ENCODE results near the gene ACOX2.

The ACOX2 gene

DNA sequence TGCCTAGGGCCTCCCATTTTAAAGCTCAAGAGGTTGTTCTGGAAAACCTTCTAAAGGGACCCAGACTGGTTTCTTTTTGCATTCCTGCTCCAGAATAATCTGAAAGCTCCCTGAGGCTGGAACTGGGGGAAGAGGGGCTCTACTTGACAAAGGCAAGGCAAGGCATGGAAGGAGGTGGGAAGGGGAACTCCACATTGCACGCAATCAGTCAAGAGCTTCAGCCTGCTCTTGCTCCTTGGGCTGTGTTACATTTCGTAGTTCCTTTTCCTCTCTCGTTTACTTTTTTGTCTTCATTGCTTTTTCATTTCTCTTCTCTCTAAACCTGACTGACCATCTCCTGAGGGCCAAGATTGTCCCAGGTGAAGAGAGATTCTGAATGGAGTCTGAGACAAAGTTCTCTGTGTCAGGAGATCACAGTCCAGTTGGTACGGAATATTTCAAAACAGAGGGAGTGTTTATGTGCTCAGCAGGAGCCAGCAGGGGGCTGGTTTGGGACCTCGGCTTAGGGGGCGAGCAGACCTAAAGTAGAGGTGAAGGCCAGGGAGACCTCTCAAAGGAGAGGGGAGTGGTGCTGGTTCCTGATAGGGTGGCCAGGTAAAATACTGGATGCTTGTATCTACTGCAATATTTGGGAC is 51.1 kb downstream of the ACOX2 start:
- no peak for ATAC-seq
- TF ChIP-seq RARB (CRISPR knock-in tag; IDR thresholded peaks at IDR 0.05), result no peak
- TF ChIP-seq, protein P1, sequence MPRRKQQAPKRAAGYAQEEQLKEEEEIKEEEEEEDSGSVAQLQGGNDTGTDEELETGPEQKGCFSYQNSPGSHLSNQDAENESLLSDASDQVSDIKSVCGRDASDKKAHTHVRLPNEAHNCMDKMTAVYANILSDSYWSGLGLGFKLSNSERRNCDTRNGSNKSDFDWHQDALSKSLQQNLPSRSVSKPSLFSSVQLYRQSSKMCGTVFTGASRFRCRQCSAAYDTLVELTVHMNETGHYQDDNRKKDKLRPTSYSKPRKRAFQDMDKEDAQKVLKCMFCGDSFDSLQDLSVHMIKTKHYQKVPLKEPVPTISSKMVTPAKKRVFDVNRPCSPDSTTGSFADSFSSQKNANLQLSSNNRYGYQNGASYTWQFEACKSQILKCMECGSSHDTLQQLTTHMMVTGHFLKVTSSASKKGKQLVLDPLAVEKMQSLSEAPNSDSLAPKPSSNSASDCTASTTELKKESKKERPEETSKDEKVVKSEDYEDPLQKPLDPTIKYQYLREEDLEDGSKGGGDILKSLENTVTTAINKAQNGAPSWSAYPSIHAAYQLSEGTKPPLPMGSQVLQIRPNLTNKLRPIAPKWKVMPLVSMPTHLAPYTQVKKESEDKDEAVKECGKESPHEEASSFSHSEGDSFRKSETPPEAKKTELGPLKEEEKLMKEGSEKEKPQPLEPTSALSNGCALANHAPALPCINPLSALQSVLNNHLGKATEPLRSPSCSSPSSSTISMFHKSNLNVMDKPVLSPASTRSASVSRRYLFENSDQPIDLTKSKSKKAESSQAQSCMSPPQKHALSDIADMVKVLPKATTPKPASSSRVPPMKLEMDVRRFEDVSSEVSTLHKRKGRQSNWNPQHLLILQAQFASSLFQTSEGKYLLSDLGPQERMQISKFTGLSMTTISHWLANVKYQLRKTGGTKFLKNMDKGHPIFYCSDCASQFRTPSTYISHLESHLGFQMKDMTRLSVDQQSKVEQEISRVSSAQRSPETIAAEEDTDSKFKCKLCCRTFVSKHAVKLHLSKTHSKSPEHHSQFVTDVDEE (CRISPR knock-in tag; IDR thresholded peaks at IDR 0.05), result no peak
- TF ChIP-seq CSDC2 (CRISPR knock-in tag; IDR thresholded peaks at IDR 0.05), result no peak

DNA sequence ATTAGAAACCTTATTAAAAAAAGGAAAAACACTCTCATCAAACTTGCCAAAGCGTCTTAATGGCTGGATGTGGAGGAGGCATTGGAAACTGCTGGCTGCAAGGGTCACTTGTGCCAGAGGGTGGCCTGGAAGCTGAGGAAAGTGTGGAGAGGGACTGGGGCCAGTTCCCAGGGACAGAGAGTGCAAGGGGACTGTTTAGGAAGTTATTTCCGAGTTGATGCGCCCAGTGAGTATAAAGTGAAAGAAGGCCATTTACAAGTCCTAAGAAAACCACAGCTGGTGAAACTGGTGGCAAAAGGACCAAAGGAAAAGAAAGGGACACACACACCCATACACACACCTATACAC is 52.3 kb downstream of the ACOX2 start:
- TF ChIP-seq ZNF8 (CRISPR knock-in tag; IDR thresholded peaks at IDR 0.05), result no peak
- no peak for TF ChIP-seq GLIS3 (CRISPR knock-in tag; IDR thresholded peaks at IDR 0.05)
- TF ChIP-seq ZFP30 (CRISPR knock-in tag; IDR thresholded peaks at IDR 0.05), result no peak
- TF ChIP-seq, protein P2, sequence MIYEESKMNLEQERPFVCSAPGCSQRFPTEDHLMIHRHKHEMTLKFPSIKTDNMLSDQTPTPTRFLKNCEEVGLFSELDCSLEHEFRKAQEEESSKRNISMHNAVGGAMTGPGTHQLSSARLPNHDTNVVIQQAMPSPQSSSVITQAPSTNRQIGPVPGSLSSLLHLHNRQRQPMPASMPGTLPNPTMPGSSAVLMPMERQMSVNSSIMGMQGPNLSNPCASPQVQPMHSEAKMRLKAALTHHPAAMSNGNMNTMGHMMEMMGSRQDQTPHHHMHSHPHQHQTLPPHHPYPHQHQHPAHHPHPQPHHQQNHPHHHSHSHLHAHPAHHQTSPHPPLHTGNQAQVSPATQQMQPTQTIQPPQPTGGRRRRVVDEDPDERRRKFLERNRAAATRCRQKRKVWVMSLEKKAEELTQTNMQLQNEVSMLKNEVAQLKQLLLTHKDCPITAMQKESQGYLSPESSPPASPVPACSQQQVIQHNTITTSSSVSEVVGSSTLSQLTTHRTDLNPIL (CRISPR knock-in tag; IDR thresholded peaks at IDR 0.05; ENCODE audit: low read depth), result no peak
- TF ChIP-seq TOX (CRISPR knock-in tag; IDR thresholded peaks at IDR 0.05; ENCODE audit: borderline replicate concordance), result no peak
- no peak for TF ChIP-seq OSR1 (CRISPR knock-in tag; IDR thresholded peaks at IDR 0.05)
- TF ChIP-seq PPARA (CRISPR knock-in tag; IDR thresholded peaks at IDR 0.05; ENCODE audit: borderline replicate concordance), result no peak
- TF ChIP-seq CSDC2 (CRISPR knock-in tag; IDR thresholded peaks at IDR 0.05), result no peak
- no peak for TF ChIP-seq ZFP3 (CRISPR knock-in tag; IDR thresholded peaks at IDR 0.05)
- no peak for TF ChIP-seq ISL1 (CRISPR knock-in tag; IDR thresholded peaks at IDR 0.05)
- no peak for TF ChIP-seq ARNTL (CRISPR knock-in tag; IDR thresholded peaks at IDR 0.05; ENCODE audit: borderline replicate concordance, low read depth)
- TF ChIP-seq ZNF70 (CRISPR knock-in tag; IDR thresholded peaks at IDR 0.05), result no peak
- TF ChIP-seq ZNF565 (CRISPR knock-in tag; conservative IDR thresholded peaks at IDR 0.05; ENCODE audit: low read depth), result no peak
- no peak for TF ChIP-seq TCF4 (CRISPR knock-in tag; IDR thresholded peaks at IDR 0.05; ENCODE audit: borderline replicate concordance)
- TF ChIP-seq, protein P3, sequence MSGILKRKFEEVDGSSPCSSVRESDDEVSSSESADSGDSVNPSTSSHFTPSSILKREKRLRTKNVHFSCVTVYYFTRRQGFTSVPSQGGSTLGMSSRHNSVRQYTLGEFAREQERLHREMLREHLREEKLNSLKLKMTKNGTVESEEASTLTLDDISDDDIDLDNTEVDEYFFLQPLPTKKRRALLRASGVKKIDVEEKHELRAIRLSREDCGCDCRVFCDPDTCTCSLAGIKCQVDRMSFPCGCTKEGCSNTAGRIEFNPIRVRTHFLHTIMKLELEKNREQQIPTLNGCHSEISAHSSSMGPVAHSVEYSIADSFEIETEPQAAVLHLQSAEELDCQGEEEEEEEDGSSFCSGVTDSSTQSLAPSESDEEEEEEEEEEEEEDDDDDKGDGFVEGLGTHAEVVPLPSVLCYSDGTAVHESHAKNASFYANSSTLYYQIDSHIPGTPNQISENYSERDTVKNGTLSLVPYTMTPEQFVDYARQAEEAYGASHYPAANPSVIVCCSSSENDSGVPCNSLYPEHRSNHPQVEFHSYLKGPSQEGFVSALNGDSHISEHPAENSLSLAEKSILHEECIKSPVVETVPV (CRISPR knock-in tag; IDR thresholded peaks at IDR 0.05), result no peak
- no peak for TF ChIP-seq SNAI2 (CRISPR knock-in tag; IDR thresholded peaks at IDR 0.05)
- TF ChIP-seq, protein P1 (CRISPR knock-in tag; IDR thresholded peaks at IDR 0.05), result no peak
- no peak for ATAC-seq

DNA sequence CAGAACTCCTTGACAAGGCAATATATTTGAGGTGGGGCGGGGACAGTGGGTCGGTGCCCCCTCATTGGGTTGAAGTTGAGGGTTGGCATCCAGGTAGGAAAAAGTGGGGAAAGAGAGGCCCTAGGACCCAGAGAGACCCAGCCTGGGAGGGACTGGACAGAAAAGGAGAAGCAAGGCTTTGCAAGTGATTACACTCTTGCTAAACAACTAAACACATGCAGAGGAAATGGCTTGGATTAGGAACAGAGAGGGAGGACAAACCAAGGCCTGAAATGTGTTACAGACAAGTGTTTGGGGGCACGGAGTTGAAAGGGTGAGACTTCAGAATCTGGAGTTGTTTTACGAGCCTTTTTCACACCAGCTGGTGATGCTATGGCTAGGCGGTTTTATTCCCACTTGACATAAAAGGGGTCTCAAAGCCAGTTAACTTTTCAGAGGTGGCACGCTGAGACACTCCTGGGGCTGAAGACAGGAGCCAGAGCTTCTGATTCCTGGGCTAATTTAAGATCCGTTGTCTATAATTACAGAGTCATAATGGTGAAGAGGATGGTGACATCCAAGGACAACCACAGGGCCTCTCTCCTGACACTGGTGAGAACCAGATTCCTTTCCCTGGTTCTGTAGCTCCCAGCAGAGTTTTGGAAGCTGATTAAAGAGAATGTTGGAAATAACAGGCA is 52.8 kb downstream of the ACOX2 start:
- no peak for ATAC-seq
- TF ChIP-seq, protein P1 (CRISPR knock-in tag; IDR thresholded peaks at IDR 0.05), result no peak
- no peak for TF ChIP-seq ARNTL (CRISPR knock-in tag; IDR thresholded peaks at IDR 0.05; ENCODE audit: borderline replicate concordance, low read depth)
- TF ChIP-seq ZFP30 (CRISPR knock-in tag; IDR thresholded peaks at IDR 0.05), result no peak
- TF ChIP-seq ESRRG (CRISPR knock-in tag; IDR thresholded peaks at IDR 0.05), result no peak
- no peak for TF ChIP-seq ZNF565 (CRISPR knock-in tag; conservative IDR thresholded peaks at IDR 0.05; ENCODE audit: low read depth)
- TF ChIP-seq, protein P4, sequence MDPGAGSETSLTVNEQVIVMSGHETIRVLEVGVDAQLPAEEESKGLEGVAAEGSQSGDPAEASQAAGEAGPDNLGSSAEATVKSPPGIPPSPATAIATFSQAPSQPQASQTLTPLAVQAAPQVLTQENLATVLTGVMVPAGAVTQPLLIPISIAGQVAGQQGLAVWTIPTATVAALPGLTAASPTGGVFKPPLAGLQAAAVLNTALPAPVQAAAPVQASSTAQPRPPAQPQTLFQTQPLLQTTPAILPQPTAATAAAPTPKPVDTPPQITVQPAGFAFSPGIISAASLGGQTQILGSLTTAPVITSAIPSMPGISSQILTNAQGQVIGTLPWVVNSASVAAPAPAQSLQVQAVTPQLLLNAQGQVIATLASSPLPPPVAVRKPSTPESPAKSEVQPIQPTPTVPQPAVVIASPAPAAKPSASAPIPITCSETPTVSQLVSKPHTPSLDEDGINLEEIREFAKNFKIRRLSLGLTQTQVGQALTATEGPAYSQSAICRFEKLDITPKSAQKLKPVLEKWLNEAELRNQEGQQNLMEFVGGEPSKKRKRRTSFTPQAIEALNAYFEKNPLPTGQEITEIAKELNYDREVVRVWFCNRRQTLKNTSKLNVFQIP (CRISPR knock-in tag; IDR thresholded peaks at IDR 0.05; ENCODE audit: borderline replicate concordance, low read depth), result no peak
- no peak for TF ChIP-seq CSDC2 (CRISPR knock-in tag; IDR thresholded peaks at IDR 0.05)
- TF ChIP-seq, protein P3 (CRISPR knock-in tag; IDR thresholded peaks at IDR 0.05), result no peak
- no peak for TF ChIP-seq ZFP3 (CRISPR knock-in tag; IDR thresholded peaks at IDR 0.05)
- no peak for TF ChIP-seq ZNF8 (CRISPR knock-in tag; IDR thresholded peaks at IDR 0.05)

Measured in SK-N-SH treated with all-trans-retinoic acid at 6 μM for 48 hours (cell line).